CD4-positive, alpha-beta T cell (primary cell): Measurements from ENCODE around the gene PAX3. TPM values are rescaled to one million over a fixed set of nuclear protein-coding genes. Genes with fewer than 3 reads are reported as not detected.

Experiments used
- ATAC-seq: fragments of 200-7000 bp; cut with Tn5 transposase; one replicate; pipeline ENCODE4 v1.10.0; 2022; ENCODE audit warnings: mild to moderate bottlenecking; ENCODE audit not compliant: poor library complexity
- CTCF ChIA-PET: fragments of 350-600 bp; sonication (Branson Sonifier 250); formaldehyde crosslinking; loops from one replicate; lab custom pipeline; 2021; ENCODE audit warnings: antibody characterized with exemption, inconsistent platforms; lab: Charles Lee
- POLR2A ChIA-PET: fragments of 350-600 bp; sonication (Branson Sonifier 250); formaldehyde crosslinking; loops from one replicate; lab custom pipeline; 2021; ENCODE audit warnings: antibody characterized with exemption, inconsistent platforms; lab: Charles Lee
- DNase-seq, 14 experiments: peaks; one replicate each; pipeline ENCODE4 v3.0.0-alpha.2; 2013 to 2020; ENCODE audit warnings: mixed read lengths in 2 of 14
- H3K27ac ChIP-seq, 2 donors: one replicate each; pipeline versions ENCODE4 v1.5.1 to v1.7.0; 2013; ENCODE audit warnings: low read length in 2 of 2, low read depth in 1 of 2, mild to moderate bottlenecking in 1 of 2
- H3K27me3 ChIP-seq, 2 experiments: 1 replicate in 1 of 2; 2 replicates in 1 of 2; pipeline versions ENCODE4 v1.6.1 to v1.7.0; 2013; ENCODE audit warnings: low read length in 2 of 2, control low read depth in 1 of 2, mild to moderate bottlenecking in 1 of 2, moderate library complexity in 1 of 2; ENCODE audit not compliant: insufficient read depth in 2 of 2, control insufficient read depth in 1 of 2
- H3K36me3 ChIP-seq: one replicate; pipeline ENCODE4 v1.6.1; 2013; ENCODE audit warnings: low read length, control low read depth; ENCODE audit not compliant: insufficient read depth
- H3K4me1 ChIP-seq: one replicate; pipeline ENCODE4 v1.6.1; 2013; ENCODE audit warnings: low read length, control low read depth; ENCODE audit not compliant: insufficient read depth
- H3K4me3 ChIP-seq: one replicate; pipeline ENCODE4 v1.5.1; 2013; ENCODE audit warnings: mild to moderate bottlenecking, low read length, moderate library complexity
- H3K9me3 ChIP-seq, 2 experiments: 1 replicate in 1 of 2; 2 replicates in 1 of 2; pipeline versions ENCODE4 v1.6.1 to v1.7.0; 2013; ENCODE audit warnings: low read length in 2 of 2, mild to moderate bottlenecking in 2 of 2, control low read depth in 1 of 2, moderate library complexity in 1 of 2; ENCODE audit not compliant: control insufficient read depth in 1 of 2, insufficient read depth in 1 of 2
- H3K27ac Mint-ChIP-seq: one replicate; pipeline ENCODE4 v1.8.0; 2020; ENCODE audit warnings: mixed read lengths
- H3K27me3 Mint-ChIP-seq: one replicate; pipeline ENCODE4 v1.8.0; 2021; ENCODE audit warnings: mixed read lengths
- H3K36me3 Mint-ChIP-seq: one replicate; pipeline ENCODE4 v1.8.0; 2021; ENCODE audit warnings: low read depth, mixed read lengths
- H3K4me1 Mint-ChIP-seq: one replicate; pipeline ENCODE4 v1.8.0; 2021; ENCODE audit warnings: low read depth, mixed read lengths
- H3K4me3 Mint-ChIP-seq: one replicate; pipeline ENCODE4 v1.8.0; 2020; ENCODE audit warnings: mild to moderate bottlenecking, mixed read lengths
- H3K9me3 Mint-ChIP-seq: one replicate; pipeline ENCODE4 v1.8.0; 2020; ENCODE audit warnings: mixed read lengths
- CTCF ChIP-seq: fragments of 200-600 bp; IDR thresholded peaks from one replicate; pipeline ENCODE4 v1.8.0; 2022; ENCODE audit warnings: antibody characterized with exemption, mild to moderate bottlenecking
- intact Hi-C, 2 experiments: fragments of 100-400 bp; cut with DNase I in 1 of 2; cut with micrococcal nuclease in 1 of 2; formaldehyde crosslinking; loops; one replicate each; pipeline versions ENCODE4 v1.15.1 to v1.9.0; 2023 to 2025; cut with DNase I, micrococcal nuclease
- total RNA-seq, 174 experiments: library from RNA in 2 of 174; stranded (reverse) in 2 of 174; gene quantifications; one replicate each; pipeline ENCODE4 v1.2.3 and lab custom pipeline; 2021 to 2026

PAX3 gene
- total RNA-seq, 2 experiments from 2014 or later: not detected

GRCh38 chr2:222248818-222249217 lies 50.0 kb downstream of the PAX3 start:
- no peaks in the 10 kb centered on the region for H3K36me3 ChIP-seq
- no peaks in the 10 kb centered on the region for H3K9me3 ChIP-seq
- Mint-ChIP-seq H3K36me3 (no peaks in the 10 kb centered on the region), H3K27me3 (peaks cover 13% of the 10 kb centered on the region), H3K9me3 (no peaks in the 10 kb centered on the region), H3K4me1 (no peaks in the 10 kb centered on the region), H3K4me3 (no peak overlapping the region), H3K27ac (no peak overlapping the region)
- DNase-seq: no peak
- ChIA-PET POLR2A (no interaction called here), CTCF (no interaction called here)
- H3K4me1 ChIP-seq: no peaks in the 10 kb centered on the region
- intact Hi-C loops: no loop called here
- TF ChIP-seq CTCF: no peak
- no peak overlapping the region for H3K4me3 ChIP-seq
- no peak overlapping the region for H3K27ac ChIP-seq
- H3K27me3 ChIP-seq: no peaks in the 10 kb centered on the region
- no peak for ATAC-seq

- POLR2A ChIA-PET: no interaction called here
- Mint-ChIP-seq H3K27ac (no peak overlapping the region), H3K36me3 (no peaks in the 10 kb centered on the region), H3K4me1 (no peaks in the 10 kb centered on the region), H3K27me3 (peaks cover 17% of the 10 kb centered on the region), H3K4me3 (no peak overlapping the region), H3K9me3 (no peaks in the 10 kb centered on the region)
- no peak overlapping the region for H3K4me3 ChIP-seq
- H3K4me1 ChIP-seq: no peaks in the 10 kb centered on the region
- no peaks in the 10 kb centered on the region for H3K9me3 ChIP-seq
- no peak overlapping the region for H3K27ac ChIP-seq
- H3K27me3 ChIP-seq: no peaks in the 10 kb centered on the region
- ATAC-seq (no peak), DNase-seq (no peak)
- intact Hi-C loops: no loop called here
- CTCF ChIA-PET: no interaction called here
- no peak for TF ChIP-seq CTCF
- no peaks in the 10 kb centered on the region for H3K36me3 ChIP-seq
These were observed 50.5 kb downstream of the PAX3 start for GRCh38 chr2:222248256-222248655.

- Mint-ChIP-seq H3K9me3 (no peaks in the 10 kb centered on the region), H3K27me3 (peaks cover 62% of the 10 kb centered on the region), H3K36me3 (no peaks in the 10 kb centered on the region), H3K27ac (no peak overlapping the region), H3K4me1 (no peaks in the 10 kb centered on the region), H3K4me3 (no peak overlapping the region)
- CTCF ChIA-PET: no interaction called here
- no peak for ATAC-seq
- H3K27me3 ChIP-seq: peaks cover 13 to 28% of the 10 kb centered on the region in 2 experiments
- no peak overlapping the region for H3K4me3 ChIP-seq
- H3K36me3 ChIP-seq: no peaks in the 10 kb centered on the region
- no peak for DNase-seq
- H3K9me3 ChIP-seq: peaks cover 0 to 4% of the 10 kb centered on the region in 2 experiments
- POLR2A ChIA-PET: no interaction called here
- no peaks in the 10 kb centered on the region for H3K4me1 ChIP-seq
- intact Hi-C loops: no loop called here
- TF ChIP-seq CTCF: no peak
- no peak overlapping the region for H3K27ac ChIP-seq
These were observed 56.3 kb downstream of the PAX3 start for GRCh38 chr2:222242532-222242931.
